HG02763 (cell line): ENCODE results near the gene HABP2.

ENCODE experiments used
- ATAC-seq: cut with Tn5 transposase; IDR thresholded peaks from one replicate; pipeline ENCODE4 v1.9.1; 2021; ENCODE audit warnings: mild to moderate bottlenecking, moderate library complexity; ENCODE audit not compliant: unreplicated experiment

Gene HABP2

DNA sequence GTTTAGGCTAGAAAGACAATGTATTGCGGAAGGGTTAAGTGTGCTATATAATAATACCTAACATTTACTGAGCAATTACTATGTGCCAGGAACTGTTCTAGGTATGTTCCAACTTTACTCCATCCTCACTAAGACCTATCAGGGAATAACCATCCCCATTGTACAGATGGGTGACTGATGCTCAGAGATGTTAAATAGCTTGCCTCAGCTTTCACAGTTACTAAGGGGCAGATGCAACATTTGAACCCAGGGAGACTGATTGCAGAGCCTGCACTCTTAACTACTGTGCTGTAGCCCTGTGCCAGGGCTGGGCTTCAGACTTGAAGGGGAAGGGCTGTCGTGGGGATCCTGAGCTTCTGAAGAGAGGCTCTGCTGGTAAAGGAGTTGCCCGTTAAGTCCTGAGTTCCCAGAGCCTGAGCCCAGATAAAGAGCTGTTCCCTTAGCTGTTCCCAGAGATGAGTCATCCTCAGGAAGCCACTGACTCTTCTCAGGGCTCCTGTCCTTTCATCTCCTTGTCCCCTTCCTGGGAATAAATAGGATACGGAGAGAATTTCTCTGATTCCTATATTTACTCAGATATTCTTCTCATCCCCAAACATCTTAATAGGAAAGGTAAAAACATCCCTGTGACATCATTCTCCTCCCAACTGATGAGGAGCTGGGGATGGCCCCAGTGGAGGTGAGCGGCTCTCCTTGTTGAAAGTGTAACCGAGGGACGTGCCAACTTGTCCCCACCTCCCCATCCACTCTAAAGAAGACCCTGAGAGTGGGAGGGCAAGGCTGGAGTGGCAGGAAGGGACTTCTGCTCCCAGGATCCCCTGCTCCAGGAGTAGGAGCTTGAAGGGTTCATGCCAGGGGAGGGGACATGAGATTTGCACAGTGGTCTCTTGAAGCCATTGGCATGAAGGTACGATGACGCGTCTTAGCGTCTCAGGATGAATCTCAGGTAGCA is 28.0 kb upstream of the HABP2 start:
- no peak for ATAC-seq

DNA sequence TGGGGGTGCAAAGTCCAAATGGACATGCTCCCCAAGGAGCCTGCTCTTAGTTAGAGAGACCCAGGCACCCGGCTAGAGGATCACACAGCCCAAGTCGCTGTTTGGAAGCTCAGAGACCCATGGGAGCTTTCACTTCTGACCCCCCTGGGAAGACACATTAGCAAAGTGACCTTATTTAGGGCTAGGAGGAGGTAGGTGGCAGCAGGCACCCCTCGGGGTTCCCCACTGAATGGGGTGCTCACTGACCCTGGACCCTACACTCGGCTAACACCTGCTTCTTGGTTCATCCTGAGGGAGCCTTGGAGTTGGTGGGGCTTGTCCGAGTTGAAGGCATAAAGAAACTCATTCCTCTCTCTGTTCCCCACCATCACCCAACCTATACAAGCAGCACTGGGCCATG is 27.1 kb upstream of the HABP2 start:
- ATAC-seq: no peak

DNA sequence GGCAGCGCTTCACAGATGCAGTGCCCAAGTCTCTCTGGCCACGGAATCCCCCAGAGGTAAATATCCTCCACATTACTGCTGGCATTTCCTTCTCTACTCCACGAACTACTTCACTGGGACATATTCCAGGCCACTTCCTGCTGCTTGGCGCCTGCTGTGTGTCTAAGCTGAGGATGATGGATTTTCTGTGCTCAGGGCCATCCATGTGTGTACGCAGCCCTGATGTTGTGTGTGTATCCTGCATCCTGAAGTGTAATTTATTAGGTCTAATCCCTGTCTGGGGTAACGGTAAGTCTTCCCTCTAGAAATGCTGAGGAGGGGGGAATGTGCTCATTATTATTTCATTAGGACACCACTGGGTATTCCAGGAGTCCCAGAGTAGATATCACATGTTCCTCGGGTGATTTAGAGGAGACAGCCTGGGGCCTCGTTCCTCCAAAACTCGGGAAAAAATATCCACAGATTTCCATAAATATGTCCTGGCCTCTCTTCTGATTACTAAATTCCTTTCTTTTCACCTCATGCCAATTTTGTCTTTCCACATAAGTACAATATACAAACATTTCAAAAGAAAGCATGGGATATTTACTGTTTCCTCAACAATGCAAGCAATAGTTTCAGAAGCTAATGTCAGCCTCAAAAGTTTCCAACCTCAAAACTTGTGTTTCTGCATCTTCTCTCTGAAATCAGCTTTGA is 25.5 kb upstream of the HABP2 start:
- ATAC-seq: no peak

DNA sequence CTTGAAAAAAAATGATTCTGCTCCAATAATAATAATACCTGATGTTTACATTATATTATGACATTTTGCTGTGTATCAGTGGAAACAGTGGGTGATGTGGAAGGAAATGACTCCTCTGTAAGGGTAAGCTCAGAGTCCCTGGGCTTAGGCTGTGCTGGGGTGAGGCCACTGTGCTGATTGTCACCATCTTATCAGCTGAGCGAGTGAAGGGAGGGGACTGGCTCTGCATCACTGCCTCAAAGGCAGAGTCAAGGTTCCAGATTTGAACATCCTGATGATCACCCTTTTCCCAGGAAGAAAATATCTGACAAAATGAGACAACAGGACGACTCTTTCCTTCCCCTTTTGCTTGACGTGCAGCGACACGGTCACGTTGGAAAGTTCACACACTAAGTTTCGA is 24.0 kb upstream of the HABP2 start:
- ATAC-seq: no peak

DNA sequence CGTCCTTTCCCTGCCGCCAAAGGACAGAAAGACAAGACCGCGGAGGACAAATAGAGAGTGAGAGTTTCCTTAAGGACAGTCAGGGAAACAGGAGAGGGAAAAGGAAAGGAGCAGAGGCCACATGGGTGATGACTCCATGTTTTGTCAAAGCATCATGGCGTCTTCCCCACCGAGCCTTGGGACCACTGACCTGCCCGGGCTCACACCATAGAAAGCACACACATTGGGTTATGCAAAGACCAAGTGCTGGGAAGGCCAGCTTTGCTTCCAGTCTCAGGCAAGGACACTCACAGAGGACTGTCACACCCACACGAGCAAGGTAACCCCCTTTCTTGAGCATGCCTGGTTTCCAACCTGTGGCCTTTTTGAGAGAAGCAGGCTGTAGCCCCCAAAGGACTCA is 23.3 kb upstream of the HABP2 start:
- no peak for ATAC-seq

DNA sequence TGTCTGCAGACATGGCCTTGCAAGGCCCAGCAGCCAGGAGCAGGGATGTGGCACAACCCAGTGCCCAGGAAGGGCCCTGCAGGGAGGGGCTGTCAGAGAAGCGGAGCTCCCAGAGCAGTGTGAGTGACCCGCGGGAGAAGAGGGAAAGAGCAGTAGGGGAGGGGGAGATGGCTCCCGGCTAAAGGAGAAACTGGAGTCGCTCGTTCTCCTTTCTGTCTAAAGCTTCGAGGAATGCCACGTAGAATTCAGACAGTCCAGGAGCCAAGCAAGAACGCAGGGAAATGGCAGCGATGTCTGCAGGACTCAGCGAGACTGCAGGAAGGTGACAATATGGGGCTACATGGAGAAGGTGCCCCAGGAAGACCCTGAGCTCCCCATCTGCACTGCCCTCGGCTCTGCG is 22.4 kb upstream of the HABP2 start:
- no peak for ATAC-seq

DNA sequence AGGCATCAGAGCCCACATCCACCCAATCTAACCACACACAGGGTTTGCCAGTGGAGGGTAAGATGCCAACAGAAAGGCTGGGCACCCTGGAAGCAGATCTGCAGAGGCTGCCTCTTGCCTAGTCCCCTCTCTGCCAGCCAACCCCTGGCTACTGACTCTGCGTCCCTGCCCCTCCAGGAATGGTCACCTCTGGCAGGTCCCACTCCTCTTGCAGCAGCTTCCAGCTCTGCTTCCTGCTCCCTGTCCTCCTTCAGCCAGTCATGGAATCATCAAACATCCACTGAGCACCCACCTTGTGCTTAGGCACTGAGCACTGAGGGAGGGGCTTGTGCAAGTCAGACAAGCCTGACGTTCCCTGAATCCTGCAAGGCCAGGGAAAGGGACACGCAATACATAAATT is 20.1 kb upstream of the HABP2 start:
- no peak for ATAC-seq

DNA sequence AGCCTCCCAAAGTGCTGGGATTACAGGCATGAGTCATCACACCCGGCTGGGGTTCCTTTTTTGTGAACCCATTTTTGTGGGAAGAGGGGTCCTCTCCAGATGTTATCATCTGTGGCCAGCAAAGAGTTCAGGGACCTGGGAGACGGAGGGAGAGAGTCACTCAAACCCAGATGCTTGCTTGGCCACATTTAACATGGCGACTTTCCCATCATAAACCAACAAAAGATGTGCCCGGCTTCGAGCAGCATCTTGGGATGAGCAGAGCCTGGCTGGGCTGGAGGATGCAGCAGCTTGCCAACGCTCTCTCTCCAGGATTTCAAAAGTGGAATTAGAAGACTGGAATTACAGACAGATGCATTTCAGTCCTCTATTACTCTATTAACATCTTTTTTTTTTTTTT is 19.1 kb upstream of the HABP2 start:
- ATAC-seq: no peak

DNA sequence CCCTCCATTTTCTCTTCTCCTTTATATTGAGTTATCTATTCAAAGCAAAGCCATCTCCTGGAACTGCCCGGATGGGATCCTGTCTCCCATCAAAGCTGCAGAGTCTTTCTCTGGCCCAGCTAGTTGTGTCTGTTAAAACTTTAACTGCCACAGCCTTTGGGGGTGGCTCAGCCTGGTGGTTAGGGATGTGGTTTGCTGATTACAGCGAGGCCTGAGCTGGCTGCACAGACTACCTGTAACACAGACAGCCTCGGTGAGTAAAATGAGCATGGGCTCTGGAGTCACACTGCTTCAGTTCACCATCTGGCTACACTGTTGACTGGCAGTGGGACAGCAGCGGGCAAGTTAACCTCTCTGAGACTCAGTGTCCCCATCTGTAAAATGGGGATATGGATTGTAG is 18.4 kb upstream of the HABP2 start:
- no peak for ATAC-seq

DNA sequence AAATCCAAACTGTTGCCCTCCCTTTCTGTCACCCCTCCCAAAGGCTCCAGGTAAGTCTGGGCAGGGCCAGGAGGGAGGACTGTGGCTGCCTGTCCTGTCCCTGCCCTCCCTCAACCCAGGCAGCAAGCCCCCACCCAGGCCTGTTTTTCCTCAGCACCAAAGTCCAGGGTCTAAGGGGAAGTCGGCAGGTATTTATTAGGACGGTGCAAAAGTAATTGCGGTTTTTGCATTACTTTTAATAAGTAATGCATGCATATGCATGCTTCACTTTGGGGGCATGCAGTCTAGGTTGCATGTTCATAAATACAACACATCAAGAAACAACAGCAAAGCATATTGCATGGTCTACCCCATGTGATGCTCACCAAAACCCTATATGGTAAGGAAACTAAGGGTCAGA is 15.2 kb upstream of the HABP2 start:
- ATAC-seq: no peak

DNA sequence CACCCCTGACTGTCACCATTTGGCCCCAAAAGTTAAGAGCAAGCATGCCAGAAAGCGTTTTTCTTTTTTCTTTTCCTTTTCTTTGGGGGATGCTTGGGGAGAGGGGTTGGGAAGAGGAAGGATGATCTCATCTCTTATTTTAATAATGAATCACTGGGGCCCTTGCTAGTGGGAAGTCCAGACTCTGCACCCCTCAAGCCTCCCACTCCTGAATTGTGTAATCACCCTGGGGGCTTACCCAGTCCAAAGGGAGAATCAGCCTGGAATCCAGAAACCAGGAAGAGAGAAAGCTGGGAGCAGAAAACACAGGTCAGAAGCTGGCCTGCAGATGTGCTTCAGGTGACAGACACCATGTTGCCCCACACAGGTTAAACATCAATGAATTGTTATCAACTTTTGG is 14.7 kb upstream of the HABP2 start:
- ATAC-seq: no peak

DNA sequence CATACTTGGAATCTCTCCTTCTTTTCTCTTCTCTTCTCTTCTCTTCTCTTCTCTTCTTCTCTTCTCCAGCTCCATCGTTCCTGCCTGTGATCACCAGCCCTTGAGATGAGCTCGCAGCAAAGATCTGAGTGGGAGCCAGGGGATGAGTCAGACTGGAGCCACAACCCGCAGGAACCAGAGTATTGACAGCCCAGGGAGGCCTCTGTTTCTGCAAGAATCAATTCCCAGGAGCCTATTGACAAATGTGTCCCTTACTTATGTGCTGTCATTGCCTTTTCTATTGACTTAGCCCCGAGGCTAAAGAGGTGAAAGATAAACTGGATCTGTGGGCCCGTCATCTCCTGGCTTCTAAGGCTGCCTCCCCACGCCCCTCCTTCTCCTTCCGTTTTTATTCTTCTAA is 13.1 kb upstream of the HABP2 start:
- ATAC-seq: no peak

DNA sequence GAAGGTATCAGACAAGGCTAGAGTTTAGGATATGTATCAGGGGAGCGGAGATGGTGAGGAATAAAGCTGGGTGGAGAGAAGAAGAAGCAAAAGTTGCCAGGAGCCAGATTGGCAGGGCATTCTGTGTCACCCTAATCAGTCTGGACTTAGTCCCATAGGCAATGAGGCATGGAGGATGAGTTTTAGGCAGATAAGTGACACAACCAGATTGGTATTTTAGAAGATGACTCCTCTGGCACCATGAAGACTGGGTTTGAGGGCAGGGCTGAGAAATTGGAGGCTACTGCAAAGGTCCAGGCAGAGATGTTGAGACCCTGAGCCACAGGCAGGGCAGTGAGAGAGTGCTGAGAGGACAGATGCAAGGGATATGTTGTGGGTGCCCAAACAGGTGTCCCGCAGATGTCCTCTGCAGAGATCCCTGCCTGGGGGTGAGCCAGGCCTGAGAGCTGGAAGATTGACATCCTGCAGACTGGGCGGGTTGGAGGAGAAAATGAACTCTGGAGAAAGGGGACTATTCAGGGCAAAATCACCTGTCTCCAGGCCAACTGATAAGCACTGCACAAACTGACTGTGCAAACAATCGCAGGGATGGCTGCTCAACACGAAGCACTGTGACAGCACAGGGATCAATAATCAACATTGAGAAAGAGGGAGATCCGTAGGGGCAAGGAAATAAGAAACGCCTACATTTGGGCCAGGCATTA is 11.9 kb upstream of the HABP2 start:
- ATAC-seq: no peak

DNA sequence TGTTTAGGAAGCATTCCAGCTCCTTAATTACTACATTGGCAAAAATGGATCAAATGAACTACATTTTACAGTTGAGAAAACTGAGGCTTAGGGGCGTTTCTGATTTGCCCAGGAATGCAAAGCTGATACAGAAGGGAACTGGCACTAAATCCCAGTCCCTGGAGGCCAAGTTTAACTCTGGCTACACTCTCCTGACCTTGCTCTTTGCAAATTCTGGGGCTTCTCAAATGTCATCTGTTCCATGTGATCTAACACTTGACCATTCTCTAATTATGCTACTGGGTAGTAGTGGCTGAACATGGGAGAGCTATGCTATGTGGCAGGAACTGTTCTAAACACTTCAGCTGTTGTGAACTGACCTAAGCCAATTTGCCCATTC is 11.3 kb upstream of the HABP2 start:
- no peak for ATAC-seq

DNA sequence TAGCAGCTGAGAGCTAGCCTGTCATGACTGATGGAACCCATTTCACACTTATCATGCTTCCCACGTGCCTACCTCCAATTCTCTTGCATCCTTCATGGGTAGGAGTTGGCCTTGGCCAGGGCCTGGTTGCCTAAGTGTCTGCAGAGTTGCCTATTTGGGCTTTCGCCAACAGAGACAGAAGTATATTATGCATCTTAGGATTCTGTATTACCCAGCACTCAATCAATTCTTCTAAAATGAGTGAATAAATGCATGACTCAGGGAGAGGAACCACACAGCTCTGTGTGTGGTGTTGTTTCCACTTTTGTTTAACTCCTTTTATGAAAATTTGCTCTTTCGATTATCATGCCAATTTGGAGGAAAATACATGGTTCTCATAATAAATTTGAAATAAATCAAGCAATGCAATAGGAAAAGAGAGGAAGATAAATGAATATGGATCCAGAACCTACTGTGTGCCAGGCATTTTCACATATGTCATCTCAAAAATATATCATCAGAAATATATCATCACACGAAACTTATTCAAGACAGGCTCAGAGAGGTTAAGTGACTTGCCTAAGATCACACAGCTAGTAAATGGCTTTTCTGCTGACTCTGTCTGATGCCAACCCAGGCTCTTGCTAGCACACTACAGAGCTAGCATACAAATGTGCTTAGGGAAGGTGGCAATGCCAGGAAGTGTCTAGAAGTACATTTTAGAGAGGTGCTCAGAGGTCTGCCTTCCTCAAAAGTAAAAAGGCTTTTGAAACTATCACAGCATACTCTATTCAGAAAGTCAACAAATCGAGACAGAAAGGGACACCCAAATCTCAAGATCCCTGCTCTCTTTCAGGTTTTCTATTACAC is 9.5 kb upstream of the HABP2 start:
- ATAC-seq: no peak

DNA sequence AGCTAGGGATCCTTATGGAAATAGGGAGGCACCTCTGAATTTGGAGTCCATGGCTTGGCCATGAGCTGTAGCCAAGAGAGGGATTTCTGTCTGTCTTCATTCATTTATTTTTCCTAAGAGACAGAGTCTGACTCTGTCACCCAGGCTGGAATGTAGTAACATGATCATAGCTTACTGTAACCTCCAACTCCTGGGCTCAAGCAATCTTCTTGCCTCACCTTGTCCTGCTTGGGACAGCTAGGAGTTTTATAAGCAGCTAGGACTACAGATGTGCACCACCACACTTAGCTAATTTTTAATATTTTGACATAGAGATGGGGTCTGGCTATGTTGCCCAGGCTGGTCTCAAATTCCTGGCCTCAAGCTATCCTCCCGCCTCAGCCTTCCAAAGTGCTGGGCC is 8.5 kb upstream of the HABP2 start:
- ATAC-seq: no peak

DNA sequence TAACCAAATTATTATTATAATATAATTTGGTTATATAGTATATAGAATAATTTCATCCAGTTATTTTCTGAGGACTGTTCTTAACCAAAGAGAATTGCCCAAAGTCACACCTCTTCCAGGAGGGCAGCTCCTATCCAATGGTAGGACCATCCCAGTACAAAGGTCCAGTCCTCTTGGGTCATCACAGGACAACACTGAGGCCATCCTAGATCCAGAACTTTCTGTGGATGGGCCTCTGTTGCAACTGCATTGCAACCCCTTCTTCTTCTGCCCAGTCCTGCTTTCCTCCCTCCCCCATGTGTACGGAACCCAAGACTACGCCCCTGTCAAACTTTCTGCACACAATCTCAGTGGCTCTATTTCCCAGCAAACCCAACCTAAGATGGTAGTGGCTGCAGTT is 5.4 kb upstream of the HABP2 start:
- no peak for ATAC-seq

DNA sequence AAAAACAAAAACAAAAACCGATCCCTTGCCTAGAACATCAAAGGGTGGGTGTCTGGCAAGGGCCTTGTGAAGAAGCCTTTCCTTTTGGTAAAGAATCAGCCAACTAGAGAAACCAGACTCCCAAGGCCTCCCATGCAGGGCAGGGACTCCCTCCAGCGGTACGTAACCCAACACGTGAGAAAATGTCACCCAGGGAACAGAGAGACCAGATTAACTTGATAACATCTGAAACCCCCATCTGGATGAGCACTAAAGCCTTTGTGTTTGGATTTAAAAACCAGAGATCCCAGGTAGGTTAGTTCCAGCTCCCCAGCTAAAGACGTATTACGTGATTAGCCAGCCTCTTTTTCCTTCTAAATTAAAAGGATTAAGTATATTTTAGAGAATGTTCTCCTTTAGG is 3.0 kb upstream of the HABP2 start:
- ATAC-seq: no peak

DNA sequence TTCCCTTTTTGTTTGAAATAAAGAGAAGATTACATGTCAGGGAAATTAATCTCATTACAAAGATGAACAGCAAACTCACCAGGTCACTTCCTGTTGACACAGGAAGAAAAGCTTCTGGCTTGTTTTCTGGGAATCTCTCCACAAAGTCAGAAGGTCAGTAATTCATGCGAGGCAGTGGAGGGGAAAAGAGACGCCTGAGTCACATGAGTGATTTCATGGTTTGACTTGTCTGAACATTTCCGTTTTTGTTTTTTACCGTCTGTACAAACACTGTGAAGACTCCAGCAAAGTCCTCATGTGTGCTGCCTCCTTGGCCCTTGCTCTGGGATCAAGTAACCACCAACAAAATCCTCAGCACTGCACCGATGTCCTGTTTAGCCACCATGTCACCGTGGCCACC is 2.5 kb upstream of the HABP2 start:
- ATAC-seq: no peak

DNA sequence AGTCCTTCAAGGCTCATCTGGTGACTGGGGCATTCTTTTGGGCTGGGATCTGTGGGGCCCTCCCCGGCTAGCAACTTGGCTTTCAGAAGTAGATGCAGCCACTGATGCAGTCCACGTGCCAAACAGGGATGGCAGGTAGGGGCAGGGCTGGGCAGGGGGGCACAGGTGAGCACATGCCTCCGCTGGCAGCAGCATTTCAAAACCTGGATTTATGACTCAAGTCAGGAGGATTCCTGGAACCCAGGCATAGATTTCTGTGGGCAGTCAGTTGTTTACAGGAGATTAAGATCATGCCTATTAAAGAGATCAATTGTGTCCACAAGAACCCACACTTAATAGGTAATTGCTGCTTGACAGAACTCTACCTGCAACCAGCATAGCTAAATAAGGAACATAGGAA is 839 bp upstream of the HABP2 start:
- ATAC-seq: no peak

DNA sequence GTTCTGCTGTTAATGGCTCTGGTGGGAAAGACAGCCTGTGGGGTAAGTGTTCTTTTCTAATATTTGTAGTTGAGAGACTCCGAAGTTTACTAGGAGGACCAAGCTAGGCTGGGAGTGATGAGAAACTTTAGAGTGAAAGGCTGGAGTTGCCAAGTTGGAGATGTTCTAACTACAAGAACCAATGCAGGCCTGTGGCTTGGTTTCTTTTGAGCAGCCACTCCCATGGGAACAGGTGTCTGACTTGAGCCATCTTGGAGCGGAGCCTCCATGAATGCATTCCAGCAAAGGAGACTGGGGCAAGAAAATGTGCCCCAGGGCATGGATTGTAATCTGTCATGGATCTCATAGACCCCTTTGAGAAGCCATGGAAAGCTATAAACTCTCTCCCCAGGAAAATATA is 296 bp downstream of the HABP2 start:
- no peak for ATAC-seq
